GM23338 (cell line): Measurements from ENCODE around the gene ADAM11.

Experiments used
- CREB1 ChIP-seq: fragments of 250-450 bp; sonication (Bioruptor Pico); IDR thresholded peaks from 2 replicates; pipeline ENCODE4 v1.5.0; 2020; ENCODE audit warnings: low read depth, mild to moderate bottlenecking, moderate library complexity
- EZH2 ChIP-seq: fragments of 200-600 bp; sonication (generic); IDR thresholded peaks from one replicate; pipeline ENCODE4 v1.8.0; 2017; ENCODE audit warnings: antibody characterized with exemption, mild to moderate bottlenecking, low read depth; ENCODE audit not compliant: unreplicated experiment
- JUNB ChIP-seq: IDR thresholded peaks from one replicate; pipeline ENCODE4 v1.6.1; 2016; ENCODE audit warnings: antibody characterized with exemption; ENCODE audit not compliant: unreplicated experiment
- NANOG ChIP-seq: IDR thresholded peaks from 2 replicates; pipeline ENCODE4 v1.6.1; 2016; ENCODE audit warnings: antibody characterized with exemption, borderline replicate concordance
- POLR2AphosphoS5 ChIP-seq: IDR thresholded peaks from 2 replicates; pipeline ENCODE4 v1.6.1; 2016; ENCODE audit warnings: antibody characterized with exemption, low read depth
- REST ChIP-seq: IDR thresholded peaks from one replicate; pipeline ENCODE4 v1.6.1; 2018; ENCODE audit warnings: antibody characterized with exemption; ENCODE audit not compliant: unreplicated experiment
- ZNF331 ChIP-seq: fragments of 250-450 bp; sonication (Bioruptor Pico); IDR thresholded peaks from 2 replicates; pipeline ENCODE4 v1.5.0; 2020; ENCODE audit warnings: low read depth, mild to moderate bottlenecking, moderate library complexity
- TF ChIP-seq, protein P1 (sequence below), 2 experiments: fragments of 200-600 bp in 1 of 2; sonication (generic) in 1 of 2; conservative IDR thresholded peaks; 2 replicates each; pipeline versions ENCODE4 v1.5.1 to v1.6.1; 2016 to 2017; ENCODE audit warnings: antibody characterized with exemption in 2 of 2, low read depth in 2 of 2, mild to moderate bottlenecking in 2 of 2, moderate library complexity in 1 of 2

GRCh38 chr17:44759916-44760243 is 1.1 kb downstream of the ADAM11 start:
- TF ChIP-seq, protein P1, sequence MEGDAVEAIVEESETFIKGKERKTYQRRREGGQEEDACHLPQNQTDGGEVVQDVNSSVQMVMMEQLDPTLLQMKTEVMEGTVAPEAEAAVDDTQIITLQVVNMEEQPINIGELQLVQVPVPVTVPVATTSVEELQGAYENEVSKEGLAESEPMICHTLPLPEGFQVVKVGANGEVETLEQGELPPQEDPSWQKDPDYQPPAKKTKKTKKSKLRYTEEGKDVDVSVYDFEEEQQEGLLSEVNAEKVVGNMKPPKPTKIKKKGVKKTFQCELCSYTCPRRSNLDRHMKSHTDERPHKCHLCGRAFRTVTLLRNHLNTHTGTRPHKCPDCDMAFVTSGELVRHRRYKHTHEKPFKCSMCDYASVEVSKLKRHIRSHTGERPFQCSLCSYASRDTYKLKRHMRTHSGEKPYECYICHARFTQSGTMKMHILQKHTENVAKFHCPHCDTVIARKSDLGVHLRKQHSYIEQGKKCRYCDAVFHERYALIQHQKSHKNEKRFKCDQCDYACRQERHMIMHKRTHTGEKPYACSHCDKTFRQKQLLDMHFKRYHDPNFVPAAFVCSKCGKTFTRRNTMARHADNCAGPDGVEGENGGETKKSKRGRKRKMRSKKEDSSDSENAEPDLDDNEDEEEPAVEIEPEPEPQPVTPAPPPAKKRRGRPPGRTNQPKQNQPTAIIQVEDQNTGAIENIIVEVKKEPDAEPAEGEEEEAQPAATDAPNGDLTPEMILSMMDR (conservative IDR thresholded peaks at IDR 0.05; ENCODE audit: low read depth in 2 of 2) = no peak
- TF ChIP-seq POLR2AphosphoS5 = no peak
- no peak for TF ChIP-seq CREB1
- TF ChIP-seq JUNB = no peak
- TF ChIP-seq NANOG = no peak
- no peak for TF ChIP-seq EZH2
- TF ChIP-seq ZNF331 (CRISPR knock-in tag) = no peak
- TF ChIP-seq REST = no peak
